ENCODE measurements around the gene ALG3. TPM values are rescaled to one million over a fixed set of nuclear protein-coding genes. Genes with fewer than 3 reads are reported as not detected.
A peak's percentile ranks its signal among the peaks of the same experiment; 100 is the strongest.
"Not testable (repeated sequence)": the region's sequence is repeated elsewhere in the genome, so short reads cannot be mapped to it uniquely, and the experiment has no call there.

Gene ALG3
- 10 to 100 TPM; 27.9 to 34.3 (median 30.8) TPM for polyA plus RNA-seq (ENCODE audit: insufficient read length in 3 of 3)

- DNase-seq (ENCODE audit: low read depth in 3 of 3, low spot score in 2 of 3), result peak in 2 of 3 donors; percentile 77 to 78
Measured at GRCh38 chr3:184248454-184249411, at the start of gene ALG3. Gene ALG3 (minus strand): TSS chr3:184248962. CDS start chr3:184248940, 22 bp downstream.

- no peak for DNase-seq (ENCODE audit: low read depth in 3 of 3, low spot score in 2 of 3)
Measured at GRCh38 chr3:184296616-184297015, 47.9 kb upstream of the ALG3 start.

- DNase-seq (ENCODE audit: low read depth in 3 of 3, low spot score in 2 of 3), result no peak
Measured at GRCh38 chr3:184295771-184296170, 47.0 kb upstream of the ALG3 start.

- no peak for DNase-seq (ENCODE audit: low read depth in 3 of 3, low spot score in 2 of 3)
Measured at GRCh38 chr3:184291738-184292445, 43.1 kb upstream of the ALG3 start.

GRCh38 chr3:184291044-184291737, 42.4 kb upstream of the ALG3 start:
- DNase-seq (ENCODE audit: low read depth in 3 of 3, low spot score in 2 of 3), result no peak

GRCh38 chr3:184290331-184290730, 41.6 kb upstream of the ALG3 start:
- DNase-seq (ENCODE audit: low read depth in 3 of 3, low spot score in 2 of 3), result no peak

GRCh38 chr3:184289426-184289938, 40.7 kb upstream of the ALG3 start:
- DNase-seq (ENCODE audit: low read depth in 3 of 3, low spot score in 2 of 3), result no peak

- DNase-seq (ENCODE audit: low read depth in 3 of 3, low spot score in 2 of 3), result peak in 1 of 3 donors; percentile 55
Measured at GRCh38 chr3:184284696-184285095, 35.9 kb upstream of the ALG3 start.

GRCh38 chr3:184283681-184284080, 34.9 kb upstream of the ALG3 start:
- DNase-seq (ENCODE audit: low read depth in 3 of 3, low spot score in 2 of 3), result no peak

GRCh38 chr3:184282941-184283340, 34.2 kb upstream of the ALG3 start:
- no peak for DNase-seq (ENCODE audit: low read depth in 3 of 3, low spot score in 2 of 3)

- DNase-seq (ENCODE audit: low read depth in 3 of 3, low spot score in 2 of 3), result no peak
Measured at GRCh38 chr3:184277366-184277765, 28.6 kb upstream of the ALG3 start.

GRCh38 chr3:184275961-184276910, 27.5 kb upstream of the ALG3 start, which contains the start of gene ECE2:
Gene ECE2 (plus strand): TSS chr3:184276022. CDS start chr3:184276154, 132 bp downstream.
- no peak for DNase-seq (ENCODE audit: low read depth in 3 of 3, low spot score in 2 of 3)

- no peak for DNase-seq (ENCODE audit: low read depth in 3 of 3, low spot score in 2 of 3)
Measured at GRCh38 chr3:184275381-184275701, 26.6 kb upstream of the ALG3 start.

- no peak for DNase-seq (ENCODE audit: low read depth in 3 of 3, low spot score in 2 of 3)
Measured at GRCh38 chr3:184272269-184272668, 23.5 kb upstream of the ALG3 start.

- not testable (repeated sequence) for DNase-seq (ENCODE audit: low read depth in 3 of 3, low spot score in 2 of 3)
Measured at GRCh38 chr3:184267249-184267648, 18.5 kb upstream of the ALG3 start.

GRCh38 chr3:184262764-184263179, 14.0 kb upstream of the ALG3 start:
- DNase-seq (ENCODE audit: low read depth in 3 of 3, low spot score in 2 of 3), result no peak

GRCh38 chr3:184261854-184262763, 13.3 kb upstream of the ALG3 start:
- no peak for DNase-seq (ENCODE audit: low read depth in 3 of 3, low spot score in 2 of 3)

GRCh38 chr3:184261270-184261853, 12.6 kb upstream of the ALG3 start, which contains the start of gene CAMK2N2:
Gene CAMK2N2 (minus strand): TSS chr3:184261553. CDS start chr3:184261285, 268 bp downstream.
- no peak for DNase-seq (ENCODE audit: low read depth in 3 of 3, low spot score in 2 of 3)

Data from right renal cortex interstitium (tissue), 3 donors.